ENCODE data around the gene KNL1.
A peak's percentile ranks its signal among the peaks of the same experiment; 100 is the strongest.
"Not testable (repeated sequence)": the region's sequence is repeated elsewhere in the genome, so short reads cannot be mapped to it uniquely, and the experiment has no call there.

KNL1 gene

DNA sequence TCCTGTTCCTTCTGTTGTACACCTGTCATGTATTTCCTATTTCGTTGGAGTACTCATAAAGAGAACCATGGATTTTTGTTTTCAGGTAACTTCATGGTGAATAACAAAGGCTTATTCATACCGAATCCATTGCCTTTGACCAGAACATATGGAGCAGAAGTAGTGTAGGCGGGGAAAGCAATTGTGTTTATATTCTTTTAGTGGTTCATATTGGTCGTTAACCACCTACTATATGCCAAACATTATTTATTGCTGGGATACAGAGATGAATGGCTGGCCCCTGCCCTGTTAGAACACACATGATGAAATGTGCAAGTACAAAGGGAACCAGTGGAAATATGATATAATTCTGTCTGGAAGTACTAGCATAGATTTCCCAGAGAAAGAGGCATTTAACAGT is 15.2 kb upstream of the KNL1 start:
- Histone ChIP-seq H3K79me2 (ENCODE audit: insufficient read depth, low read length) (no peaks in the 10 kb centered on the region), H3K9me3 (ENCODE audit: insufficient read depth, low read length, severe bottlenecking) (no peaks in the 10 kb centered on the region)
- DNase-seq, result no peak

DNA sequence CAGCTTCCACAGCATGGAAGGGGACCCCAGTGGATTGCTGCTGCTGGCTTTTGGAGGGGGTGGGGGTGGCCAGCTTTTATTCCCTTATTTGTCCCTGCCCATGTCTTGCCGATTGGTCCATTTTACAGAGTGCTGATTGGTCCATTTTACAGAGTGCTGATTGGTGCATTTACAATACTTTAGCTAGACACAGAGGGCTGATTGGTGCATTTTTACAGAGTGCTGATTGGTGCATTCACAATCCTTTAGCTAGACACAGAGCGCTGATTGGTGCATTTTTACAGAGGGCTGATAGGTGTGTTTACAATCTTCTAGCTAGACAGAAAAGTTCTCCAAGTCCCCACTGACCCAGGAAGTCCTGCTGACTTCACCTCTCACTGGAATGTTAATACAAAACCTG is 12.3 kb upstream of the KNL1 start:
- H3K27me3 ChIP-seq (ENCODE audit: insufficient read depth, low read length, poor library complexity); H2AFZ ChIP-seq (ENCODE audit: low read depth, low read length); ATAC-seq (ENCODE audit: insufficient read depth, low read depth); H3K4me1 ChIP-seq (ENCODE audit: insufficient read depth, low read length); H3K36me3 ChIP-seq (ENCODE audit: insufficient read depth, low read length); H3K79me2 ChIP-seq (ENCODE audit: insufficient read depth, low read length); H4K20me1 ChIP-seq (ENCODE audit: insufficient read depth, low read length); H3K9ac ChIP-seq (ENCODE audit: low read depth, low read length); DNase-seq; H3K4me2 ChIP-seq (ENCODE audit: insufficient read depth, low read length); H3K4me3 ChIP-seq (ENCODE audit: low read depth in 1 of 2, low read length in 2 of 2); H3K9me3 ChIP-seq (ENCODE audit: insufficient read depth, low read length, severe bottlenecking); H3K27ac ChIP-seq (ENCODE audit: low read length): not testable (repeated sequence)

More for the DNA sequence above, 15.2 kb upstream of the KNL1 start:
- Histone ChIP-seq H3K27me3 (ENCODE audit: insufficient read depth, low read length, poor library complexity) (no peaks in the 10 kb centered on the region), H3K36me3 (ENCODE audit: insufficient read depth, low read length) (peaks cover 6% of the 10 kb centered on the region), H2AFZ (ENCODE audit: low read depth, low read length) (no peak overlapping the region), H4K20me1 (ENCODE audit: insufficient read depth, low read length) (no peaks in the 10 kb centered on the region), H3K4me3 (ENCODE audit: low read depth in 1 of 2, low read length in 2 of 2) (no peak overlapping the region), H3K4me2 (ENCODE audit: insufficient read depth, low read length) (no peak overlapping the region), H3K27ac (ENCODE audit: low read length) (no peak overlapping the region), H3K4me1 (ENCODE audit: insufficient read depth, low read length) (no peaks in the 10 kb centered on the region), H3K9ac (ENCODE audit: low read depth, low read length) (no peak overlapping the region)
- no peak for ATAC-seq (ENCODE audit: insufficient read depth, low read depth)
- no peak for TF ChIP-seq EZH2 (IDR thresholded peaks at IDR 0.05; ENCODE audit: borderline replicate concordance, low read depth, low read length, severe bottlenecking)
- TF ChIP-seq, protein P1, sequence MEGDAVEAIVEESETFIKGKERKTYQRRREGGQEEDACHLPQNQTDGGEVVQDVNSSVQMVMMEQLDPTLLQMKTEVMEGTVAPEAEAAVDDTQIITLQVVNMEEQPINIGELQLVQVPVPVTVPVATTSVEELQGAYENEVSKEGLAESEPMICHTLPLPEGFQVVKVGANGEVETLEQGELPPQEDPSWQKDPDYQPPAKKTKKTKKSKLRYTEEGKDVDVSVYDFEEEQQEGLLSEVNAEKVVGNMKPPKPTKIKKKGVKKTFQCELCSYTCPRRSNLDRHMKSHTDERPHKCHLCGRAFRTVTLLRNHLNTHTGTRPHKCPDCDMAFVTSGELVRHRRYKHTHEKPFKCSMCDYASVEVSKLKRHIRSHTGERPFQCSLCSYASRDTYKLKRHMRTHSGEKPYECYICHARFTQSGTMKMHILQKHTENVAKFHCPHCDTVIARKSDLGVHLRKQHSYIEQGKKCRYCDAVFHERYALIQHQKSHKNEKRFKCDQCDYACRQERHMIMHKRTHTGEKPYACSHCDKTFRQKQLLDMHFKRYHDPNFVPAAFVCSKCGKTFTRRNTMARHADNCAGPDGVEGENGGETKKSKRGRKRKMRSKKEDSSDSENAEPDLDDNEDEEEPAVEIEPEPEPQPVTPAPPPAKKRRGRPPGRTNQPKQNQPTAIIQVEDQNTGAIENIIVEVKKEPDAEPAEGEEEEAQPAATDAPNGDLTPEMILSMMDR (IDR thresholded peaks at IDR 0.05; ENCODE audit: borderline replicate concordance, extremely low read depth, low read length, poor library complexity, severe bottlenecking), result no peak

DNA sequence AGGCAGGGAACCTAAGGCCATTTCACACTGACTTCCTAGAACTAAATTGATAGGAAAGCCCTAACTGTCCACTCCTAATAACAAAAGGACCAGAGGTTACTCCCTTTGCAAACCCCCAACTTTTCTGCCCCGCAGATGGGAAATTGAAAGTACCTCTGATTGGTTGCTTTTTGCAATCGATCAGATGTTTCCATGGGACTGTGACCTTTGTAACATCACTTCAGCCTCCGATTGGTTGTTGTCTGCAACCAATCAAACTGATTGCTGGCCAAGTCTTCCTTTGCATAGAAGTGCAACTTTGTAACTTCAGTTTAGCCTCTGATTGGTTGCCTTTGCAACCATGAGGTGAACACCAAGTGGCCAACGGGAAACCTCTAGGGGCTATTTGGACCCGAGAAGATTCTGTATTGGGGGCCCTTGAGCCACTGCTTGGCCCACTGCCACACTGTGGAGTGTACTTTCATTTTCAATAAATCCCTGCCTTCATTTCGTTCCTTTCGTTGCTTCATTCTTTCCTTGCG is 11.3 kb upstream of the KNL1 start:
- Histone ChIP-seq H3K27me3 (ENCODE audit: insufficient read depth, low read length, poor library complexity) (no peaks in the 10 kb centered on the region), H3K4me1 (ENCODE audit: insufficient read depth, low read length) (no peaks in the 10 kb centered on the region), H4K20me1 (ENCODE audit: insufficient read depth, low read length) (no peaks in the 10 kb centered on the region), H3K9me3 (ENCODE audit: insufficient read depth, low read length, severe bottlenecking) (no peaks in the 10 kb centered on the region), H3K9ac (ENCODE audit: low read depth, low read length) (no peak overlapping the region), H2AFZ (ENCODE audit: low read depth, low read length) (peak overlapping the region; percentile 19; the same call in 1 of the 2 replicates), H3K4me2 (ENCODE audit: insufficient read depth, low read length) (no peak overlapping the region), H3K36me3 (ENCODE audit: insufficient read depth, low read length) (no peaks in the 10 kb centered on the region), H3K4me3 (ENCODE audit: low read depth in 1 of 2, low read length in 2 of 2) (no peak overlapping the region), H3K79me2 (ENCODE audit: insufficient read depth, low read length) (no peaks in the 10 kb centered on the region), H3K27ac (ENCODE audit: low read length) (no peak overlapping the region)
- ATAC-seq (ENCODE audit: insufficient read depth, low read depth) (no peak), DNase-seq (no peak)
- TF ChIP-seq, protein P1 (IDR thresholded peaks at IDR 0.05; ENCODE audit: borderline replicate concordance, extremely low read depth, low read length, poor library complexity, severe bottlenecking), result no peak

DNA sequence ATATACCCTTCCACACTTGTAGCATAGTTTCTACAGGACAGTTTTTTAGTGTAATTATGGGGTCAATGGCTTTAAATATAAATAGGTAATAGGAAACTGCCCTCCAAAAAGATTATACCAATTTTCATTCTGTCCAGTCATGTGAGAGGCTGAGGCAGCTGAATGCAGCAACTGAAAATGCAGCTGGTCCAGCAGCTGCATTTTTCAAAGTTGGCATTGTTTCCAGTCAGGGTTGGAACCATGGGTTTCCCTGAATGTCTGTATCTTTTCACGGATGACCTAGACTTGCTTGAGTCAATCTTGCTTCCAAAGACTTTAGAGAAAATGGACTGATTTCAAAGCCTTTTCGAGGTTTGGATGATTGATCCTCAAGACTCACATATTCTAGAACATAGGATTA is 9.9 kb upstream of the KNL1 start:
- Histone ChIP-seq H3K9ac (ENCODE audit: low read depth, low read length) (no peak overlapping the region), H2AFZ (ENCODE audit: low read depth, low read length) (no peak overlapping the region), H3K79me2 (ENCODE audit: insufficient read depth, low read length) (no peaks in the 10 kb centered on the region)

More for the DNA sequence above, 9.9 kb upstream of the KNL1 start:
- DNase-seq (no peak), ATAC-seq (ENCODE audit: insufficient read depth, low read depth) (no peak)
- no peak overlapping the region for H3K4me2 ChIP-seq (ENCODE audit: insufficient read depth, low read length)
- no peaks in the 10 kb centered on the region for H3K36me3 ChIP-seq (ENCODE audit: insufficient read depth, low read length)
- peaks cover 2% of the 10 kb centered on the region; the same call in 1 of the 2 replicates for H3K4me1 ChIP-seq (ENCODE audit: insufficient read depth, low read length)
- no peak for TF ChIP-seq EZH2 (IDR thresholded peaks at IDR 0.05; ENCODE audit: borderline replicate concordance, low read depth, low read length, severe bottlenecking)
- TF ChIP-seq, protein P1 (IDR thresholded peaks at IDR 0.05; ENCODE audit: borderline replicate concordance, extremely low read depth, low read length, poor library complexity, severe bottlenecking), result no peak
- H3K27me3 ChIP-seq (ENCODE audit: insufficient read depth, low read length, poor library complexity), result no peaks in the 10 kb centered on the region
- H3K9me3 ChIP-seq (ENCODE audit: insufficient read depth, low read length, severe bottlenecking), result no peaks in the 10 kb centered on the region
- no peaks in the 10 kb centered on the region for H4K20me1 ChIP-seq (ENCODE audit: insufficient read depth, low read length)
- H3K27ac ChIP-seq (ENCODE audit: low read length), result no peak overlapping the region
- H3K4me3 ChIP-seq (ENCODE audit: low read depth in 1 of 2, low read length in 2 of 2), result no peak overlapping the region

Data from DND-41 (cell line).